ENCODE measurements around the gene BHMT2.

Gene BHMT2

DNA sequence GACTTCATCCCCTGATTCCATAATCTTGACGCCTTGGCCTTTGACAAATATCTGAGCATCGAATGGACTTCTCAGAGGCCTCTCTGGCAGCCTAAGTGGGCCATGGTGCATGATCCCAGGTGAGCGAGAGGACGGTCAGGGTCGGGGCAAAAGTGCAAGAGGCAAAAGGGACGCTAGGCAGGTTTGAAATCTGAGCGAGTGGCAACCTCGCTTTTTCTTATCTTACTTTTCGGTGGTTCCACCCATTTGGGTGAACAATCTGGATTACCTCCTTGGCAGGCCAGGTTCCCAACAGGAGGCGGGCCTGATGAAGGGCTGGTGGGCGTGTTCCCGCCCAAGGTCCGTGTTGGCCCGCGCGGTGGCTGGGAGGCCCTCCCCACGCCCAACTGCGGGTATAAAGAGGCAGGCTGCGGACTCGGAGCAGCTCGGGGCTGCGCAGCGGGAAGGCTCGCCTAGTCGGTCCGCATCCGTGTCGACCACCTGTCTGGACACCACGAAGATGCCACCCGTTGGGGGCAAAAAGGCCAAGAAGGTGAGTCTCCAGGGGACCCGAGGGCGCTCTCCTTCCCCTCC is 41.9 kb downstream of the BHMT2 start, which contains the start of gene BHMT:
BHMT (plus strand) TSS at position 423 of the 573 bp plus-strand sequence; CDS start at position 500, 77 bp downstream.
- no peak for TF ChIP-seq CTCF (IDR thresholded peaks at IDR 0.05)
- Mint-ChIP-seq H3K4me1 (peaks cover 6% of the 10 kb centered on the region), H3K9me3 (no peaks in the 10 kb centered on the region), H3K4me3 (peak within 1 kb of the TSS; percentile 79), H3K36me3 (ENCODE audit: low read depth) (no peaks in the 10 kb centered on the region), H3K27me3 (ENCODE audit: low read depth, poor library complexity) (peaks cover 86% of the 10 kb centered on the region), H3K27ac (no peak within 1 kb of the TSS)
- peak; percentile 55 for DNase-seq

GRCh38 chr5:79111960-79112702 is 42.6 kb downstream of the BHMT2 start:
- DNase-seq, result peak; percentile 48
- Mint-ChIP-seq H3K4me3 (peak overlapping the region; percentile 79), H3K27me3 (ENCODE audit: low read depth, poor library complexity) (peaks cover 85% of the 10 kb centered on the region), H3K4me1 (peaks cover 6% of the 10 kb centered on the region), H3K9me3 (no peaks in the 10 kb centered on the region), H3K27ac (no peak overlapping the region), H3K36me3 (ENCODE audit: low read depth) (no peaks in the 10 kb centered on the region)
- no peak for TF ChIP-seq CTCF (IDR thresholded peaks at IDR 0.05)

DNA sequence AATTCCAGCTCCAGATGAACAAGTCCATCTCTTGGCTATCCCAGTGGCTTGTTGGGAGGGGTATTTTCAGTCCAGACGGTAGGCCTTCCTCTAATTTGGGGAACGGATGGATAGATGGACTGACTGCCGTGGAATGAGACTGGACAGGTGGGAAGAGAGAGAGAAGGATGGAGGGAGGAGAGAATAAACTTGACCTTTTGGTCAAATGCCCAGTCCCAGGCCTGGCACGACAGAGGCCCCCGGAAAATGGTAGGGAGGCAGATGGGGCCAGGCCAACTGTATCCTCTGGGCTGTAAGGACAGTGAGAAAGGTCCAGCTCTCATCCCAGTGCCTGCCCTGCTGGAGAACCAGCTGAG is 43.1 kb downstream of the BHMT2 start:
- TF ChIP-seq CTCF (IDR thresholded peaks at IDR 0.05), result no peak
- Mint-ChIP-seq H3K27ac (no peak overlapping the region), H3K4me3 (no peak overlapping the region), H3K9me3 (no peaks in the 10 kb centered on the region), H3K36me3 (ENCODE audit: low read depth) (no peaks in the 10 kb centered on the region), H3K27me3 (ENCODE audit: low read depth, poor library complexity) (peaks cover 81% of the 10 kb centered on the region), H3K4me1 (peaks cover 6% of the 10 kb centered on the region)
- DNase-seq, result no peak

DNA sequence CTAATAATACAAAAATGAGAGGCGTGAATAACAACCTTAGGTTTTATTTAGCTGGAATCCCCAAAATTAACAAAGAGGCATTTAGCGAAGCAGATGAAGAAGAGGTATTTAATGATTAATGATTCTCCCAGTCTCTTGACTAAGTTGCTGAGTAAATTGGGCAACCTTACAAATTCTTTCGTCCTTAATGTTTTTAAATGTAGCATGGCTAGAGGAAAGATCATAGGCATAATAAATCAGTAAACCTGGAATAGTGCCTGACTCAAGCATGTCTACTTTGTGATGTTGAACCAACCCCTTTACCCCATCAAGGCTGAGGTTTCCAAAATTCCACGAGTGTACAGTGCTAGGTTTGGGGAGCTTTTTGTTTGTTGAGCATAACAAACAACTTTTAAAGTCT is 49.9 kb downstream of the BHMT2 start:
- Mint-ChIP-seq H3K27me3 (ENCODE audit: low read depth, poor library complexity) (peaks cover 21% of the 10 kb centered on the region), H3K36me3 (ENCODE audit: low read depth) (no peaks in the 10 kb centered on the region), H3K9me3 (no peaks in the 10 kb centered on the region), H3K4me3 (no peak overlapping the region), H3K27ac (no peak overlapping the region), H3K4me1 (no peaks in the 10 kb centered on the region)
- no peak for DNase-seq
- TF ChIP-seq CTCF (IDR thresholded peaks at IDR 0.05), result no peak

DNA sequence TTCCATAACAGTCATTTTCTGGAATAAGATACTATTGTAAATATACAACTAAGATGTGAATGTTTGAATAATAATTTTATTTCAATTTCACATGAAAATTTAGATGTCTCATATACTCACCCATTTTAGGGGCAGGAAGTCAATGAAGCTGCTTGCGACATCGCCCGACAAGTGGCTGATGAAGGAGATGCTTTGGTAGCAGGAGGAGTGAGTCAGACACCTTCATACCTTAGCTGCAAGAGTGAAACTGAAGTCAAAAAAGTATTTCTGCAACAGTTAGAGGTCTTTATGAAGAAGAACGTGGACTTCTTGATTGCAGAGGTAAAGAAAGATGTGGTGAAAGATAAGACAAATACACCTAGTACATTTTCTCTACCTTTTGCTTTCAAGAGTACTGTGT is 50.7 kb downstream of the BHMT2 start:
- no peak for DNase-seq
- H3K27ac Mint-ChIP-seq, result no peak overlapping the region
- TF ChIP-seq CTCF (IDR thresholded peaks at IDR 0.05), result no peak
- H3K9me3 Mint-ChIP-seq, result no peaks in the 10 kb centered on the region
- no peak overlapping the region for H3K4me3 Mint-ChIP-seq
- peaks cover 13% of the 10 kb centered on the region for H3K27me3 Mint-ChIP-seq (ENCODE audit: low read depth, poor library complexity)
- no peaks in the 10 kb centered on the region for H3K36me3 Mint-ChIP-seq (ENCODE audit: low read depth)
- no peaks in the 10 kb centered on the region for H3K4me1 Mint-ChIP-seq

GRCh38 chr5:79122973-79123372 is 53.4 kb downstream of the BHMT2 start:
- Mint-ChIP-seq H3K36me3 (ENCODE audit: low read depth) (no peaks in the 10 kb centered on the region), H3K4me1 (no peaks in the 10 kb centered on the region), H3K27me3 (ENCODE audit: low read depth, poor library complexity) (peaks cover 2% of the 10 kb centered on the region), H3K9me3 (no peaks in the 10 kb centered on the region), H3K27ac (no peak overlapping the region), H3K4me3 (no peak overlapping the region)
- no peak for TF ChIP-seq CTCF (IDR thresholded peaks at IDR 0.05)
- DNase-seq, result no peak
